Suprapubic skin (tissue), 3 donors: ENCODE data around the gene FAM171A2.

ENCODE experiments used
- CTCF ChIP-seq, 2 donors: fragments of 200-600 bp in 1 of 2; fragments of 450-650 bp in 1 of 2; sonication (generic) in 1 of 2; IDR thresholded peaks; one replicate each; pipeline ENCODE4 v1.5.1; 2016 to 2019; ENCODE audit warnings: antibody characterized with exemption in 2 of 2, mild to moderate bottlenecking in 1 of 2, moderate library complexity in 1 of 2
- EP300 ChIP-seq: sonication (generic); formaldehyde crosslinking; IDR thresholded peaks from one replicate; pipeline ENCODE4 v1.6.1; 2017; ENCODE audit warnings: antibody characterized with exemption
- POLR2A ChIP-seq, 2 donors: fragments of 450-650 bp; IDR thresholded peaks; one replicate each; pipeline ENCODE4 v1.6.1; 2017; ENCODE audit warnings: antibody characterized with exemption in 2 of 2, mild to moderate bottlenecking in 2 of 2, moderate library complexity in 2 of 2

- TF ChIP-seq CTCF (IDR thresholded peaks at IDR 0.05) (no peak), POLR2A (IDR thresholded peaks at IDR 0.05) (no peak), EP300 (no peak)
Measured at GRCh38 chr17:44338702-44339101, 25.0 kb downstream of the FAM171A2 start.
